Stimulated activated CD8-positive, alpha-beta memory T cell treated with anti-CD3 and anti-CD28 coated beads, Interleukin-15, amount 100 ng/mL, for 24 hours (primary cell): ENCODE results near the gene GPC6.
"Not testable (repeated sequence)": the region's sequence is repeated elsewhere in the genome, so short reads cannot be mapped to it uniquely, and the experiment has no call there.

ENCODE experiments used
- DNase-seq: peaks from one replicate; pipeline ENCODE4 v3.0.0-alpha.2; 2020; ENCODE audit warnings: low read depth

GPC6 gene

DNA sequence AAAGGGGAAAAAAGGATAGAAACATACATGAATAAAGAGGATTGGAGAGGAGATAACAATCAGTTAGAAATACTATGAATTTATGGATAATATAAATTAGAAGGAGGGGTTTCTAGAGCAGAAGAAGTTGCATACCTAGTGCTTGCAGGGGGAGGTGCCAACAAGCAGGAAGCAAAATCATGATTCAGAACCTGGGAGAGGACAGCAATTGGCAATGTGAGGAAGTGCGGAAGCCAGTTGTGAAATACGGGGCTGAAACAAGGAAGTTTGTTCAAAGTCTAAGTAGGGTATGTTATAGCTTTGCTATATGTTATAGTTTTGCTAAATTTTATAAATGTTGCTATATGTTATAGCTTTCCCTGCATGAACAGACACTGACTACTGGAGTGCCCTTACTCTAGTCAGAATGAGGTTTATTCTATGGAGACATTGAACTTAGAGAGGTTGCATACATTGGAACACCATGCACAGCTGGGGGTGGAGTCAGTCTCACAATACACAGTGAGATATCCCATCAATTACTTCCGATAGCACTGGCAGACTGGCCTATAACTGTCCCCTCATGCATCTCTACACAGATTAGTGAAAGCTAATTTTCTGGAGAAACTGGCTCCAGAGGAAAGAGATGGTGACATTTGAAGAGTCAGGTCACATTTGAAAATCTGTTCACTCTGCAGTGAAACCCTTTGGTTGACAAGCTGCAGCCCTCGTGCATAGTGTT, 92.1 kb downstream of the GPC6 start:
- no peak for DNase-seq

DNA sequence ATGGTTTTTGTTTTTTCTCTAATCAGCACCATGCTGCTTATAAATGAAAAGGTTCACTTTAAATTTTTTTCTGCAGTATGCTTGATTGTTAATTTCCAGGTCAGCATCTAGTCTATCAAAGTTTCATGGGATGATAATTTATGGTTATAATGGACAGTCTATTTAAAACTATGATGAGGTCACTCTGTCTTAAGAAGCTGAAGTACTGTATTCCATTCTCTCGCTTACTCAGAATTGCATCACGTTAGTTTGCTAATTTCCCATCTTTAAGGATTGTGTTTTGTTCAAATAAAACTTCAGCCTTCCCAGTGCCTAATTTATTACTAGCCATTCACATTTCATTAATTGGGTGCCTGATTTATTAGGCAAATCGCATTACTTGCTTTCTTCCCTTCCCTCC, 94.3 kb downstream of the GPC6 start:
- no peak for DNase-seq

DNA sequence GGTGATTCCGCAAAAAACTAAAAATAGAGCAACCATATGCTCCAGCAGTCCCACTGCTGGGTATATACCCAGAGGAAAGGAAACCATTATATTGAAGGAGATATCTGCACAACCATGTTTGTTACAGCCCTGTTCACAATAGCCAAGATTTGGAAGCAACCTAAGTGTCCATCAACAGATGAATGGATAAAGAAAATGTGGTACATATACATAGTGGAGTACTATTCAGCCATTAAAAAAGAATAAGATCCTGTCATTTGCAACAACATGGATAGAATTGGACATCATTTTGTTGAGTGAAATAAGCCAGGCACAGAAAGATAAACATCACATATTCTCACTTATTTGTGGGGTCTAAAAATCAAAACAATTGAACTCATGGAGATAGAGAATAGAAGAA, 97.3 kb downstream of the GPC6 start:
- not testable (repeated sequence) for DNase-seq

DNA sequence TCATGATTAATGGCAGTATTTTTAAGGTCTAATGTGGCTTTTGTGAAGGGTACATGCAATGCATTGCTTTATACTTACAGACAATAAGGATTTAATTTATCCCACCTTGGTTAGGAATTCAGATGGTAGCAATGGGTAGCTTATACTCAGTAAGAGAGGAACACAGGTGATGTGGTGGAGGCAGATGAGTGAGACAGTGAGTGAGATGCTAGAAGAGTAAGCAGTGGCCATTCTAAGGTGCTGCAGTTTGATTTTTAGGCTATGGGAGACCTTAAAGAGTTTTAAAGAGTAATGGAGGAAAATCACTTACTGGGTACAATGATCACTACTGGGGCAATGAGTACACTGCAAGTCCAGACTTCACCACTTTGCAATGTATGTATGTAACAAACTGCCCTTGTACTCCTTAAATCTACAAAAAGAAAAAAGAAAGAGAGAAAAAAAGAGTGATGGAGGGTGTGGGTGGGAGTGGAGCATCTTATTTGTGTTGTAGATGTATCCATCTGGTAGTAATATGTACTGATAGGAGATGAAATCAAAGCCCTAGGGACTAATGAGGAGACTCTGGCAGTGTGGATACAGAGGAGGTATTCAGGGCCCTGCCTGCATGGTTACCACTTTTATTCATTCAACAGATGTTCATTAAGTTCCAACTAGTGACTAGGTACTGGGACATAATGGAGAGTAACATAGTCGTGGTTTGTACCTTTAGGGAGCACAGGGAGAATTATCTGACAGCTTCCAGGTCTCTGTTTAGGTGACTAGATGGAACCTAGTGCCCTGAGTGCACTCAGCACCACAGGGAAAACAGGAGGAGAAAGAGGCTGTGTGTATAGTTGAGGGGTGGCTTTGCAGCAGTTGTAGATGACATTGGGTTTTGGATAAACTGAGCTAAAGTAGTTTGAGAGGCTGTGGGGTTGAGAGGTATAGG, 99.0 kb downstream of the GPC6 start:
- DNase-seq: no peak

DNA sequence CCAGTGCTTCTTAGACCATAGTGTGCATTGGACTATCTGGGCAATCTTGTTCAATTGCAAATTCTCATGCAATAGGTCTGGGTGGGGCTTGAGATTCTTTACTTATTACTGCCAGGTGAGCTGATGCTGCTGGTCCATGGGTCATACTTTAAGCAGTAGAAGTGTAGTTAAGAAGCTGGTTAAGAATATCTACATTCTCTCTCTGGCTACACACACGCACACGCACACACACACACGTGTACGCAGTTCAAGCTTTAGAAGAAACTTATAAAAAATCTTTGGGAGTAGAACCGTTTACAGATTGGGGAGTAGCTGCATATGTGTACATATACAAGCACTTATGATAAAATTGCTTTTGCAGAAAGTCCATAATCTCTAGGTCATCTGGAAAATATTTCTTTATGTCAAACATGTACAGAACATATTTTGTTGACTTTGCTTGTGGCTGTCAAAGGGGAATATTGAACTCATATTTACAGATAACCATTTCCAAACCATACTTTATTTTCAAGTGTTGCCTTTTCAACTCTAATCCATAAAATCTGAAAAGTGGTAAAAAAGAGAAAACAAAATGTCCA, 99.7 kb downstream of the GPC6 start:
- DNase-seq: no peak

DNA sequence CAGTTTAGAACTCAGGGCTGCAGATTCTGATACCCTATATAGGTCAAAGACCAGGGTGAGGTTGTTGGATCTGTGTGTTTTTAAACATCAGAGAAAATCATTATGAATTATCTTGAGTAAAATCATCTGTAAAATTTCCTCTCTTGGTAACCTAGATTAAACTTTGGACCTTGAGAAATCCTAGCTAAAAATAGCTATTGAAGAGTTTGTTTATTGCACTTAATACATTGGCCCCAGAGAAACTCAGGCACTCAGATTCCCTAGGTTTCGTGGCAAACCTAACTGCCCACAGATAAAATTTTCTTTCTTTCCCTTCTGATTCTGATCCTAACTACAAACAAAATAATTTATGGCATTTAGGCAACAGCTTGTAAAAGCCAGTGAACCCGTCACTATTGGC, 102.3 kb downstream of the GPC6 start:
- no peak for DNase-seq

DNA sequence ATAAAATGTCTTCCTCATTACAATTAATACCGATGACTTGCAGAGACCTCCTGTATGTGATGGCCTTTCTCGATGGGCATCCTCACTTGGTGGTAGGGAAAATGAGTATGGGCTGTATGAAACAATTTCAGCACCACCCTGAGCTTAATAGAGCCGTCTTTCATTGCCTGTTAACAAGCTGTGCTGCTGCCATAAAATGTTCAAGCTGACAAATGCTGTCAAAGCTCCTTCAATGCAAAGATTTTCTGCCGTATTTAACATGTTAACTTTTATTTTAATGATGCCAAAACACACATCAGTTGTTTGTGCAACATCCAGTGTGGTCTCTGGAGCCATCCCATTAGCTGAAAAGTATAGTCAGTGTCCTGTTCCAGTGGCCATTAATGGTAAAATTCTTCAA, 110.1 kb downstream of the GPC6 start:
- no peak for DNase-seq

DNA sequence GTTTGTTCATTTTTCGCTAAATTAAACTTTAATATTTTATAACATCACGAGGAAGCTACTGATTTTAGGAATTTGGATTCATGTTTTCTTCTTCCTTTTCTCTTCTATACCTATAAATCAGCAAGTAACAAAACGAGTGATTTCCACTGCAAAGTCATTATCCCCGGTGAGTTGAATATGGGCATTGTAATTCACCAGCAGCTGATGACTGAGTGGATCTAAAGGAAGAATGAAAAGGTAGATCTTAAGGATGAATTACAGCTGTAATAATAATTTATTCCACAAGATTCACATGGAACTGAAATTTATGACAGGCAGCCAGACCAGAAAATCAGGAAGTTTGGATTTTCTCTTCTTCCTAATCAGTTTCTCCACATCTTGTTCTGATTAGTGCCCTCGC, 111.4 kb downstream of the GPC6 start:
- DNase-seq: no peak

DNA sequence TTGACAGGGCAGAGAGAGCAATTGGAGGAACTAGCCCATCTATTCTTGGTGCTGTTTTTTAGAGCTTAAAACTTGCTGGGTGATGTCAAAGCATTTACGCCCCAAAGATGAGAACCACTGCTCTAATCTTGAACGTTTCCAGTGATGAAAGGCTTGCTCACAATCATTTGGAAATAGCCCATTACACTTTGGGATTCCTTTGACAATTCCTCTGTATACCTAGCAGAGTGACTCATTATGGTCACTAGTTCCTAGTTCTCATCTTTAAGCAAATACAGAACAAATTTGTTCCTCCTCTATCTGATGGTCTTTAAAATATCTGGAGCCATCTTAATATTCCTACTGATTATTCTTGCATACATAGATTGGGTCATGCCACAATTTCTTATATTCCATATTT, 112.3 kb downstream of the GPC6 start:
- DNase-seq: no peak

DNA sequence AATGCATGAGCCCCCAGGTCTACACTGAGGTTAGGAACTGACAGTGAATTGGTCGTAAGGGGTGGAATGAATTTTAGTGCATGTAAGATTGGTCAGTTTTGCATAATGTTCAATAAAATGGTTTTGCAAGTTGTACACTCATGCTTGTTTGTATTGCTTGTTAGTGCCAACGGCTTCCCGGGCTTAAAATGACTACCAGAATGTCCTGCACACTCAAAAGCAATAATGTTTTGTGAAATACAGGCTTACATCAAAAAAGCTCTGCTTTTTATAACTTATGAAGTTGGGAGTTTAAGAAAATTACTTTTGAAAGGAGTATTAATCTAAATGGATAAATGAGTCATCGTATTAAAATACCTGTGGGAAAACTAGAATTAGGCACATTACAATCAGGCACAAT, 112.9 kb downstream of the GPC6 start:
- no peak for DNase-seq

DNA sequence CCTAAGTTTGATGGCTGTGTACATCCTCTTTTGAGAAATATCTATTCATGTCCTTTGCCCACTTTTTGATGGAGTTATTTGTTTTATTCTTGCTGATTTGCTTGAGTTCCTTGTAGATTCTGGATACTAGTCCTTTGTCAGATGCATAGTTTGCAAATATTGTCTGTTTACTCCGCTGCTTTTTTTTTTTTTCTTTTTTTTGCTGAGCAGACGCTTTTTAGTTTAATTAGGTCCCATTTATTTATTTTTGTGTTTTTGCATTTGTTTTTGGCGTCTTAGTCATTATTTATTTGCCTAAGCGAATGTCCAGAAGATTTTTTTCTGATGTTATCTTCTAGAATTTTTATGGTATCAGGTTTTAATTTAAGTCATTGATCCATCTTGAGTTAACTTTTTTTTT, 114.9 kb downstream of the GPC6 start:
- no peak for DNase-seq

DNA sequence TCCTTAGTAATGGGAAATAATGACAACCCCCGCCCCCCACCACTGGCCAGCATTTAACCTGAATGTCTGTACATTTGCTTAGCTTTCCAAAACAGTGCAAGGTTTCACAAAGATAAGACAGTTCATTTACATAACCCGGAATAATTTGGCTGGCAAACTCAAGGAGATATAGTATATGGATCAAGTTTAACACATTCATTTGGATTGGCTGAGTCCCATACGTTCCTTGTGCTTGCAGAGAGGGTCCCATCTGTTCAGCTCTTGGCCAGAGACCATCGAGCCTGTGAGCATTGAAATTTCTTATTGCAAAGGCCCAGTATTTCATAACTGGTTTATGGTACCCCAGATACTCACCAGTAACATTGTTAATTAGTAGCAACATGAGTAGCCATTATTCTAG, 116.5 kb downstream of the GPC6 start:
- no peak for DNase-seq

DNA sequence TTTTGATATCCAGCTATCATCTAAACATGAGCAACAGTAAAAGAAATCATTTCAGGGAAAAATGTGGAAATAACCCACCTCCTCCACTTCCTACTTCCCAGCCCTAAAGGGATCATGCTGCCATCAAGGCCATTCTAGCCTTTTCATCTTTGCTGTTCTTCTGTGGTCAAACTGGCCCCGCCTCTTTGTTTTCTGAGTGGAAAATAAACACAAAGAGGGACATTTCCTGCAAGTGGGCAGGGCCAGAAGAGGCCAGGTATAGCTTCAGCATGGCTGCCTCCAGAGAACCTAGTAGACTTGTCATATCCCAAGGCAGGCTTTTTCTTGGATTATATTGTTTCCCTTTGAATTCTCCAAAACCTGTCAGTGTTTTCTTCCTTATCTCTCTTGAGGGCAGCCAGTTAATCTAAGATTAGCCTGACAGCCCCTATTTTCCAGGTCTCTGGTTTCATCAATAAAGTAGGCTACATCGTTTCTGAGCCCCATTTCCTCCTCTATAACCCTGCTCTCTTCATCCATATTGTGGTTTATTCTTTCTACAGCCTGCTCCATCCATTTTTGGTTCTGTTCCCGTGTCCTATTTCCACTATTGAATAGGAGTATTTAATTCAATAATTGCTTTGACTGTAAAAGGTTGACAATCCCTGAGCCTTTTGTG, 117.6 kb downstream of the GPC6 start:
- no peak for DNase-seq

DNA sequence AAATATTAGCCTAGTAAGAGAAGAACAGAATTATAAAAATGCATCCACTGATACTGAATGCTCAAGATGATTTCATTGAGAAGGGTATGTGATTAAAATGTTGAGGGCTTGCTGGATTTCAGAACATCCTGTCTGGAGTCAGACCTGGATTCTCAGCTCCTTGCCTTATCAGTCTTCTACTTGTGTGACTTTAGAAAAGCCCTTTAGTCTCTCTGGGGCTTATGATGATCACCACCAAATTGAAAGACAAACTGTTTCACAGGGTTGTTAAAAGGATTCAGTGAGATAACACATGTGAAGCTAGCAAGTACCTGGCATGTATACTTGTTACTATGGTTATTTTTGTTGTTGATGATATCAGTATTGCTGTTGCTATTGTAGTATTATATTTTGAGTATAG, 118.4 kb downstream of the GPC6 start:
- DNase-seq: no peak

DNA sequence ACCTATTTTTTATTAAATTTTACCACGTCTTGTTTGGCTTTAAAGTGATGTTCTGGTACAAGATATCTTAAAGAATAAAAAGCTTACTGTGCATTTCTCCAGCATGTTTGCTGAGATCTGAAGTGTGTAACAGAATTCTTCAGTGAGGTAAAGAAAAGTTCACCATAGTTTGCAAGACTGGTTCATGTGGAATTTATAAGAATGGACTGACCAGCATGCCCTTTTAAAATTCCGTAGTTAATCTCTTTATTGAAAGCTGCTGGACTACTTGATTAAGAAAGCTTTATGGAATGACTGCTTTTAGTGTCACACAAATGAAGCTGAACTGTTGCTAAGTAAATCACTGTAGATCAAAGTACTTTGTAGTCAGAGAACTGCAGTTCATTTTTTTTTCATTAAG, 119.2 kb downstream of the GPC6 start:
- no peak for DNase-seq

DNA sequence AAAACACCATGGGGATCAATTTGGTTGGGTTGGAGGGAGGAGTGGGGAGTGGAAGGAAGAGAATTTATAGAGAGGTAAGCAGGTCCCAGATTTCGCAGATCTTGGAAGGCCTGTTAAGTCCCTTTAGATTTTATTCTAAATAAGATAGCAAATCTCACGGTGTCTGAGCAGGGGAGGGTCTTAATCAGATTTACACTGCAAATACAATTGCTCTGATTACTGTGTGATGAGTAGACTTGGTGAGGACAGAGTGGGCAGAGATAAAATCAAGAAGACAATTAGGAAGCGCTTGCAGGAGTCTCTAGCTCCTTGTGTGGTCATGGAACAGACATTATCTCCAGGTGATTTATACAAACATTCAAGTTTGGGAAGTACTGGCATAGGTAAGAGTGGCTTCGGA, 126.0 kb downstream of the GPC6 start:
- no peak for DNase-seq

DNA sequence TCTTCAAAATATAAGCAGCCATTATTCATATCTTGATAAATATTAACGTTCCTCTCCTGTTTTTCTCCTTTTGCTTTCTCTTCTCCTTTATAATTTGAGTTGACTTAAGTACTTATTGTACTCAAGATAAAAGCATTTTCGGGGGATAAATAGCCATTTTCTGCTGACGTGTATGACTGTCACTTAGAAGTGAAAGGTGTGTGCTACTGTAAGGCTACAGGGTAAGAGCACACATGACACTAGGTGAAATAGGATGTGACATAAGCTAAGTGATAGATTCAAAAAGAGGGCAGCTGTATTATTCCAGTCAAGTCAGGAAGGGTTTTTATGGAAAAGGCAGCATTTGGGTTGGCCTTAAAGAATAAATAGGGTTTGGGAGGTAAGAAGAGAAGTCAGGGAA, 128.5 kb downstream of the GPC6 start:
- no peak for DNase-seq

DNA sequence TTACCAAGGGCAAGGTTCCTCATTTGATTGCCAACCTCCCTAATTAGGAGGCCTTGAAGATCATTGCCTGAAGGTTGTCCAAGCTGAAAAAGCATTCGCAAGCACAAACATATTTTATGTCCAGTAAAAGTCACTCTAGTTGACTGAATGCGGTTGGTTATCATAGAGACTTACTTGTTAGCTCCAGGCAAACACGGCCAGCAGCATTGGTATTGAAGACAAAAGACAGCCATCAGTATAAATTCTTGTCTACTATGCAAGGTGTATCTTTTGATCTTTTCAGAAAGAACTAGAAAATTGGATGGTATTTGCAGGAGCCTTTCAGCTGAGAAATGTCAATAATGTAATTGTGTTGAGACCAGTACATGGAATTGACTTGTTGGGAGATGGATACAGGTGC, 129.9 kb downstream of the GPC6 start:
- DNase-seq: no peak

DNA sequence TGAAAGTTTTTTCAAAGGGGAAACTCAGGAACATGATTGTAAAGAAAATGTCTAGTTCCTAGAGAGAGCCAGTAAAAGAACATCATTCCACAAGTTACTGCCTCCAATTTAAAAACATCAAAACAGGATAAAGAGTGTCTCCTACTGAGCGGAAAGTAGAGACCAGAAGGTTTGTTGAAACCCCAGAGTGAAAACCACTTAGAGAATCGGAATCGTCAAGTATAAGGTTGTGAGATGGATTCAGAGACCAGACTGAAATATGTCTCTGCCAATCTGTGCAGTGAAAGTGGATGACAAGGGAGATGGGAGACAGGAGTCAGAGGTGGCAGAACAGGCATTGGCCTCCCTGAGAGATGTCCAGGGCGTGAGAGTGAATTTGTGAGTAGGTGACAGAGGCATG, 133.4 kb downstream of the GPC6 start:
- DNase-seq: no peak

DNA sequence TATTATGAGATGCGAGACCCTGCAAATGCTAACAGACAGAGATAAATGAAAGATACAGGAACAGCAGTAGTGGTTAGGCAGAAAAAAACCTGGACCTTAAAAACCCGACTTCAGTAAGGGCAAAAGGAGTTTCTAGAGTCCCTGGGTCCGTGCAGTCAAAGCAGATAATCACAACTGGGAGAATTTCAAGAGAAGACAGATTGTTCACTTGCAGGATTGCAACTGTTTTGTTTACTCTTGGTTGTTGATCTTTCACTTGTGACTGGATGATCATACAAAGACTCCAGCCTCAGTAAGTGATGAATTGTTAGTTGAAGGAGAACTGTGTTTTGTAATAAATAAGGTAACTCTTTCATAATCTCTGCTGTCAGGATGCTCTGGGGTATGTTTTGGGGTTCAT, 135.1 kb downstream of the GPC6 start:
- DNase-seq: no peak

DNA sequence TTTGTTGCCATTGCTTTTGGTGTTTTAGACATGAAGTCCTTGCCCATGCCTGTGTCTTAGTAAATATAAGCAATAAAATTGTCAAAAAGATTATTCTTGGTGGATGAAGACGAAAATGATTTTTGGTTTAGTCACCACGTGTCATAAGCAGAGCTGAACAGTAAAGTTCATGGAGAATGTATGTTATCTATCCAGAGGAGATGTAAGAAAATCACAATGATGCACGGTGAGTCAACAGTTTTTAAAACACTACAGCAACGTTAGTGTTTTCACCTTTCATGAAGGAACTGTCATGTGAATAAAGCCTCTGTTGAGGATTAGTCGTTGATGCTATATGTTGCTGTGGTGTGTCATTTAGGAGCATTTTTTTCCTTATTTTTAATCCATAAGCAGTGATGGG, 137.6 kb downstream of the GPC6 start:
- DNase-seq: no peak

DNA sequence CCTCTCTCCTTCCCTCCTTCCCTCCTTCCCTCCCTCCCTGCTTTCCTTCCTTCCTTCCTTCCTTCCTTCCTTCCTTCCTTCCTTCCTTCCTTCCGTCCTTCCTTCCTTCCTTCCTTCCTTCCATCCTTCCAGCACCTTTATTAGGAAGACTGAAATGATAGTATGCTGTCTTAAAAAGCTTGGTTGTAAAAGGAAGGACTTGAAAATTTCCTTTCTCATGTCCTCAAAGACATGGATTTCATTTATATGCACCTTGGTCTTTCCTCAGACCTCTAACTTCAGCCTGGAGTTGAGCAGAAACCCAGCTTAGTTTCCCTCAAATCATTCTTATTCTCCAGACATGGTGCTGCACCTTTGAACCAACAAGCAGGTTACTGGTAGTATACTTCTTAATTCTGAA, 141.7 kb downstream of the GPC6 start:
- DNase-seq: no peak

DNA sequence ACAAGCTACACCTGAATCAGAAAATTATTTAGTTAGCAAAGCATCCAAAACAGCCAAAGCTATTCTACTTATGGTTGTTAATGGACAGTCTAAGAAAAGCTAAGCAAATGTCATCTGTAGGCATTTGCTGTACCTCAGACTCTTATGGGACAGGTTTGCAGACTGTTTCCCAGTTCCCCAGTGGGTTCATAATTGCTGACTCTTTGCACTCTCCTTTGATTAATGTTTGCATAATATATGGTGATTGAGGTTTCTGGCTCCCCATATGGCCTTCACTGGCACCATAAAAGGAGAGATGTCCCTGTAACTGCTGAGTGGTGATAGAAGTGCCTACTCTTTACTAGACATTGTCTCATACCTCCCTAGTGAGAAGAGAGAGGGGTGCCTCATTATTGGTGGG, 142.1 kb downstream of the GPC6 start:
- no peak for DNase-seq
